ENCODE results near the gene EIF3A.

DNA sequence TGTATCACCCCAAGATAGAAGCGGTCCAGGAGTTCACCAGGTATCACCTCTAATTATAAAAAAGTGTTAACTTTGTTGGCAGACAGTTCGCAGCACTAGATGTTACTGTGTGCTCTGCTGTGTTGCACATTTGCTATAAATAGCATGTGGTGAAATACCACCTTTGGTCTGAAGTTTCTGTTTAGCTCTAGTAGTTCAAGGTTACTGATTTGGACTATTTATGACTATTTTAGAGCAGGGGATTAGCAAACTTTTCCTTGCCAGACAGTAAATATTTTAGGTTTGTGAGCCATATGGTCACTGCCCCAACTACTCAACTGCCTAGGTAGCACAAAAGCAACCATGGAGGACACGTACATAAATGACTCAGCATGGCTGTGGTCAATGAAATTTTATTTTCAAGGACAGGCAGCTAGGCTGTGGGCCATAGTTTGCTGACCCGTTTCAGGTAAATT, 39.8 kb upstream of the EIF3A start:
- no peak for TF ChIP-seq POLR2AphosphoS5 (IDR thresholded peaks at IDR 0.05; ENCODE audit: insufficient read depth in 1 of 2, low read depth in 1 of 2)
- TF ChIP-seq, protein P1, sequence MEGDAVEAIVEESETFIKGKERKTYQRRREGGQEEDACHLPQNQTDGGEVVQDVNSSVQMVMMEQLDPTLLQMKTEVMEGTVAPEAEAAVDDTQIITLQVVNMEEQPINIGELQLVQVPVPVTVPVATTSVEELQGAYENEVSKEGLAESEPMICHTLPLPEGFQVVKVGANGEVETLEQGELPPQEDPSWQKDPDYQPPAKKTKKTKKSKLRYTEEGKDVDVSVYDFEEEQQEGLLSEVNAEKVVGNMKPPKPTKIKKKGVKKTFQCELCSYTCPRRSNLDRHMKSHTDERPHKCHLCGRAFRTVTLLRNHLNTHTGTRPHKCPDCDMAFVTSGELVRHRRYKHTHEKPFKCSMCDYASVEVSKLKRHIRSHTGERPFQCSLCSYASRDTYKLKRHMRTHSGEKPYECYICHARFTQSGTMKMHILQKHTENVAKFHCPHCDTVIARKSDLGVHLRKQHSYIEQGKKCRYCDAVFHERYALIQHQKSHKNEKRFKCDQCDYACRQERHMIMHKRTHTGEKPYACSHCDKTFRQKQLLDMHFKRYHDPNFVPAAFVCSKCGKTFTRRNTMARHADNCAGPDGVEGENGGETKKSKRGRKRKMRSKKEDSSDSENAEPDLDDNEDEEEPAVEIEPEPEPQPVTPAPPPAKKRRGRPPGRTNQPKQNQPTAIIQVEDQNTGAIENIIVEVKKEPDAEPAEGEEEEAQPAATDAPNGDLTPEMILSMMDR (IDR thresholded peaks at IDR 0.05), result no peak
- TF ChIP-seq POLR2A (IDR thresholded peaks at IDR 0.05), result no peak
